ENCODE measurements around the gene OR10G7. TPM values are rescaled to one million over a fixed set of nuclear protein-coding genes. Genes with fewer than 3 reads are reported as not detected.

The OR10G7 gene
- total RNA-seq = not detected in 2 replicates

GRCh38 chr11:124041254-124041653 lies at the start of gene OR10G7:
Gene OR10G7, minus strand, starts transcription at chr11:124041325. Its CDS starts 2,324 bp downstream, at chr11:124039001.

GRCh38 chr11:124026498-124026897 lies 14.6 kb downstream of the OR10G7 start, which contains the start of gene OR10G8:
Gene OR10G8, plus strand, starts transcription at chr11:124026798. Its CDS starts 2,825 bp downstream, at chr11:124029623.

DNA sequence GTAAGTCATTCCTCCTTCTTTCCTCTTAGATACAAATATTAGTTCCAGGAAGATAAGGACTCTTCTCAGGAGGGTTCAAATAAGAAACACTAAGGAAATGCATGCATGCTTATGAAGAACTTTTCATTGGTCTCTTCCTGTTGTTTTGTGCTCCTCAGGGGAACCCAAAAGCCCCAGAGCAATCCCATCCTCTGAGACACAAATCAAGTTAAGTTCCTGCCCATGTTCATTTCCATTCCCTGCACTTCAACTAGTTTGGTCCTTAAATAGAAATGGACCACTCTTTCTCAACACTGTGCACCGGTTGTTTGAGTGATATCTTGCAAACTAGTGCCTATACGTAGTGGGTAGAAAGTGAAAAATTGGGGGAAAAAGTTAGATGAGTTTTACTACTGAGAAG lies 28.4 kb downstream of the OR10G7 start, which contains the start of gene OR10G4:
TSS of gene OR10G4 (plus strand) at position 301 of the 400 bp plus-strand sequence. CDS start 2,578 bp downstream, outside the sequence.

DNA sequence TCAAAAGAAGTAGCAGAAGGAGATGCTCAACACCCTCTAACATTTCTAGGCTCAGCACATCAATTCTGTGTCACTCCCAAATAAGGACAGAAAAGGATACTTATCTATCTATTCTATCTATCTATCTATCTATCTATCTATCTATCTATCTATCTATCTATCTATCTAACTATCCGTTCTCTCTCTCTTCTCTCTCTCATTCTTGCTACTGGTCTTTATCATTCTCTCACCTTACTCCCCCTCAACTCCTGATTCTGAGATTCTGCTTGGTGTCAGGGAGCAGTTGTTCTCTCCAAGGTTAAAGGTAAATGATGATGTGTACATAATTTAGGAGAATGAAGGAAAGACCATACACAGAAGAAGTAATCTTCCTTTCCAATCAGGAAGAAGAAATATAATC lies 46.0 kb downstream of the OR10G7 start, which contains the start of gene OR10G6:
TSS of gene OR10G6 (minus strand) at position 43 of the 400 bp plus-strand sequence. CDS start at position 43, 0 bp downstream.

Other genes starting within 250 kb of the OR10G7 start
- gene OR6M1, start 235.0 kb downstream of the OR10G7 start, total RNA-seq = not detected in 2 replicates
- gene TMEM225, start 155.7 kb downstream of the OR10G7 start, total RNA-seq = not detected in 2 replicates
- not detected in 2 replicates for gene OR8D4, start 139.2 kb downstream of the OR10G7 start, total RNA-seq
- gene OR4D5, start 101.7 kb downstream of the OR10G7 start, total RNA-seq = not detected in 2 replicates
- gene OR6T1, start 97.5 kb downstream of the OR10G7 start, total RNA-seq = not detected in 2 replicates
- gene OR10S1, start 63.5 kb downstream of the OR10G7 start, total RNA-seq = not detected in 2 replicates
- gene OR10G6, start 46.2 kb downstream of the OR10G7 start, total RNA-seq = not detected in 2 replicates
- gene OR10G4, start 28.3 kb downstream of the OR10G7 start, total RNA-seq = not detected in 2 replicates
- not detected in 2 replicates for gene OR10G9, start 18.3 kb downstream of the OR10G7 start, total RNA-seq
- gene OR10G8, start 14.5 kb downstream of the OR10G7 start, total RNA-seq = not detected in 2 replicates
- gene VWA5A, start 74.1 kb upstream of the OR10G7 start, total RNA-seq = 4.8 and 5.8 TPM in 2 replicates
- gene OR10D3, start 142.0 kb upstream of the OR10G7 start, total RNA-seq = not detected in 2 replicates
- gene OR8G1, start 199.8 kb upstream of the OR10G7 start, total RNA-seq = not detected in 2 replicates
- not detected in 2 replicates for gene OR8G5, start 215.1 kb upstream of the OR10G7 start, total RNA-seq

Measured in mammary microvascular endothelial cell (primary cell).